HG03066 (cell line): ENCODE data around the gene C11orf97.
"Not testable (repeated sequence)": the region's sequence is repeated elsewhere in the genome, so short reads cannot be mapped to it uniquely, and the experiment has no call there.

Source experiments
- ATAC-seq: cut with Tn5 transposase; IDR thresholded peaks from one replicate; pipeline ENCODE4 v1.9.1; 2021; ENCODE audit warnings: low read depth; ENCODE audit not compliant: unreplicated experiment

The C11orf97 gene

DNA sequence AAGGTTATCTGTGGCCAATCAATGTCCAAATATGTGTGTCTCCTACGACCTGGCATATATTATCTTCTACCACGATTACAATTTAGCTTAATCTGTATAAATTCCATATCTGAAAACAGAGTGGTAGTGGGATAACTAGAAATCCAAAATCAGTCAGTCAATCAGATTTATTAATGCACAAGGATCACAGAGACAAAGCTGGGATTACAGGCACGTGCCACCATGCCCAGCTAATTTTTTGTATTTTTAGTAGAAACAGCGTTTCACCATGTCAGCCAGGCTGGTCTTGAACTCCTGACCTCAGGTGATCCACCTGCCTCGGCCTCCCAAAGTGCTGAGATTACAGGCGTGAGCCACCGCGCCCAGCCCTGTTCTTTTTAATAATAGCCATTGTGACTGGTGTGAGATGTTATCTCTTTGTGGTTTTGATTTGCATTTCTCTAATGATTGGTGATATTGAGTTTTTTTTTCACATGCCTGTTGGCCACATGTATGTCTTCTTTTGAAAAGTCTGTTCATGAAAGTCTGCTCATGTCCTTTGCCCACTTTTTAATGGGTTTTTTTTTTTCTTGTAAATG, 43.6 kb downstream of the C11orf97 start:
- not testable (repeated sequence) for ATAC-seq

DNA sequence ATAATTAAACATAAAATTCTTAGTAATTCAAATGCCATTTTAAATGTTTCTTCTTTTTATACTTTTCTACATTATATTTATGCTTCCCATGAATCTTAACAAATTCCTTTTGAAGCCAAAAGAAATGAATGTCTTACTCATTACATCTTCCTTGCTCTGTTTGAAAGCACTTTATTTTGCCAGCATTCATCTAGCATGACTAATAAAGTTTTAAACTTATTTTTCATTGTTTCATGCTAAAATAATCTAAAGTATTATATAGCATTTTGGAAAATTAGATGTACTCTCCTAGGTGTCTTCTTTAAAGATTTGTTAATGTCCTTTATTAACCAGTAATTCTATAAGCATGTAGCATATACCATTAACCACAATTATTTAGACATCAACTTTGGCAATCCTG, 45.2 kb downstream of the C11orf97 start:
- ATAC-seq, result no peak

- no peak for ATAC-seq
Observed at GRCh38 chr11:94557992-94558391, 45.7 kb downstream of the C11orf97 start.

DNA sequence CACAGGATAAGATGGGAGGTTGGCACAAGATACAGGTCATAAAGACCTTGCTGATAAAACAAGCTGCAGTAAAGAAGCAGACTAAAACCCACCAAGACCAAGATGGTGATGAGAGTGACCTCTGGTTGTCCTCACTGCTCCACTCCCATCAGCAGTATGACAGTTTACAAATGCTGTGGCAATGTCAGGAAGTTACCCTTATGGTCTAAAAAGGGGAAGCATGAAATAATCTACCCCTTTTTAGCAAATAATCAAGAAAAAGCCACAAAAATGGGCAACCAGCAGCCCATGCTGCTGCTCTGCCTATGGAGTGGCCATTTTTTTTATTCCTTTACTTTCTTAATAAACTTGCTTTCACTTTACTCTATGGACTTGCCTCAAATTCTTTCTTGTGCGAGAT, 46.2 kb downstream of the C11orf97 start:
- ATAC-seq, result no peak

- ATAC-seq, result no peak
Observed at GRCh38 chr11:94558932-94559331, 46.7 kb downstream of the C11orf97 start.

DNA sequence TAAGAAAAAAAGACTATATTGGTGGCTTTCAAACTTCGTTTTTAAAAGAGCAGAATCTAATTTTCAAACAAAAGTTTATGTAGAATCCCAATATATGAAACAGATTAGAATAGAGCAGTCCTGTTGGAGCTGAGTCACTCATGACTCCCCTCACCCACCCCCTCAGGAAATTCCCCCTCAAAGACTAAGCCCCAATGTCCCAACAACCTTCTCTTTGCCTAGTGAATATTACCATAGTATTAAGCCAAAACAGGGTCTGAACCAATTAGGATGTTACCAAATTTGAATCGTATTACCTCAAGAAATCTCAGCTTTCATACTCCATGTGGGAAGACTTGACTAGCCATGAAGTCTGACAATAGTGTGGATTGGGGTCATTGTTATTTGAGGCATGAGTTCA, 47.1 kb downstream of the C11orf97 start:
- no peak for ATAC-seq

DNA sequence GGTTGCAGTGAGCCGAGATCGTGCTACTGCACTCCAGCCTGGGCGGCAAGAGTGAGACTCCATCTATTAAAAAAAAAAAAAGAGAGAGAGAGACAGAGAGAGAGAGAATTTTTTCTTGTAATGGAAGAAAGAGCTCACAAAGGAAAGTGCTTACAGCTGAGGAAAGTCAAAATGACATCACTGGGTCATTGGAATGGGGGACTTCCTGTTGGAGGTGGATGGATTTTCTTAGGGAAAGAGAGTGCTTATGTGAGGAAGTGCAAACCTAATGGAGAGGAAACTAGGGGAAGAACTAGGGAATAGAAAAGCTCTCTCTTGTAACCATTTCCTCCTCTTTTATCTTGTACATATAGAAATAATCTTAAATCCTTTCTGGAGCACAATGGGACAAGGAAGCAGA, 48.6 kb downstream of the C11orf97 start:
- no peak for ATAC-seq

GRCh38 chr11:94563176-94563847, 51.1 kb downstream of the C11orf97 start:
- no peak for ATAC-seq

DNA sequence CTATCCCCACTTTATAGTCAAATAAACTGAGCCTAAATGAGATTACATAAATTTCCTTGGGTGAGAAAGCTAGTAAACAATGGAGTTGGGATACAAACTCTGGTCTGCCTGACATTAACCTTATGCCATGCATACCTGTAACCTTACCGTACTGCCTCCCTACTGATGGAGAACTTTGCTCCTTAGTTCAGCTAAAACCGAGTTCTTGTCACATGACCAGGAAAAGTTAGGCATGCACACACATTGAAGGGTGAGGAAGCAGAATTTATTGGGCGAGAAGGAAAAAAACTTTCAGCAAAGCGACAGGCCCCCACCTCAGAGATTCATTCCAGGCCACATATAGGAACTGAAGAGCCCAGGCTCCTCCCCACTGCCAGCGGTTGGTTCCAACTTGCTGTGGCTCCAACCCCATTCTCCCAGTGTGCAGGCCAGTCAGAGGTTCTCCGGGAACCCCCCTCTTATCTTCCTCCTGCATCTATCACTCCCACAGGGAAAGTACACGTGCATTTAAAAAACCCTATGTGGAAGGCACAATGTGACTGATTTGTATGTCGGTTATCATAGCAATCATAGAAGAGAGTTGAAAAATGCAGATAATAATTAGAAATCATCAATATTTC, 51.7 kb downstream of the C11orf97 start:
- ATAC-seq, result no peak

DNA sequence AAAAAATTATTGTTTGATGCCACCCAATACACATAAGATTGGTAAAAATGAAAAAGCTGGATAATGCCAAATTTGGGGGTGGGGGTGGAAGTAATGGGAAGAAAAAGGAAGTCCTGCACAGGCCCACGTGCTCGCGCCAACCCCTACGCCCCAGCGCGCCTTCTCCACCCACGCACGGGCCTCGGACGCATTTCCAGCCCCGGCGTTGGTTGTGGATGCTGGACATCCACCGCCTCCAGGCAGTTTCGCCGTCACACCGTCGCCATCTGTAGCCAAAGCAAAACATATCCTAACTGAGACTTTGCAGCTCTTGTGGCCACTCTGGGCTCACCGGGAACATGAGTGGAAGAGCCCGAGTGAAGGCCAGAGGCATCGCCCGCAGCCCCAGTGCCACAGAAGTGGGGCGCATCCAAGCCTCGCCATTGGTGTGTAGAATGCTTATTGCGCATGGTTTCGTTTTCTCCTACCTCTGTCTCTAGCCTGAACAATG, 55.0 kb downstream of the C11orf97 start, which contains the start of gene PIWIL4:
TSS of gene PIWIL4 (plus strand) at position 188 of the 490 bp plus-strand sequence. CDS start at position 339, 151 bp downstream.
- no peak for ATAC-seq

GRCh38 chr11:94568200-94568599, 55.9 kb downstream of the C11orf97 start:
- no peak for ATAC-seq

DNA sequence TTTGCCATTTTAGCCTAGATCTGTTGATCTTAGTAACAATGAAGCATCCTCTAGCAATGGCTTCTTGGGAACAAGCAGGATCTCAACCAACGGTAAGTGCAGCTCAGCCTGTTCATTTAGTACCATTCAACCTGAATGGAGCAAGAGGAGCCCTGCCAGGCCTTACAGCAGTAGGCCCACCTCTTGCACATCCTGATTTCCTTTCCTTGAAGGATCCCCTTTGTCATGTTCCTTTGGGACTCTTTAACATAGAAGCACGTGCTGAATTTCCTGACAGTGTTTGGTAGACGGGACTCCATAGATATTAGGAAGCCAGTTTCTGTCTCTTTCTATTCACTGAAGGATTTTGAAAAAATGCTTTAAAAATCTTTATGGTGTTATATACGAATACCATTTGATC, 56.5 kb downstream of the C11orf97 start:
- ATAC-seq, result no peak

DNA sequence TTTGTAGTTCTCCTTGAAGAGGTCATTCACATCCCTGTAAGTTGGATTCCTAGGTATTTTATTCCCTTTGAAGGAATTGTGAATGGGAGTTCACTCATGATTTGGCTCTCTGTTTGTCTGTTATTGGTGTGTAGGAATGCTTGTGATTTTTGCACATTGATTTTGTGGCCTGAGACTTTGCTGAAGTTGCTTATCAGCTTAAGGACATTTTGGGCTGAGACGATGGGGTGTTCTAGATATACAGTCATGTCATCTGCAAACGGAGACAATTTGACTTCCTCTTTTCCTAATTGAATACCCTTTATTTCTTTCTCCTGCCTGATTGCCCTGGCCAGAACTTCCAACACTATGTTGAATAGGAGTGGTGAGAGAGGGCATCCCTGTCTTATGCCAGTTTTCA, 60.7 kb downstream of the C11orf97 start:
- not testable (repeated sequence) for ATAC-seq

DNA sequence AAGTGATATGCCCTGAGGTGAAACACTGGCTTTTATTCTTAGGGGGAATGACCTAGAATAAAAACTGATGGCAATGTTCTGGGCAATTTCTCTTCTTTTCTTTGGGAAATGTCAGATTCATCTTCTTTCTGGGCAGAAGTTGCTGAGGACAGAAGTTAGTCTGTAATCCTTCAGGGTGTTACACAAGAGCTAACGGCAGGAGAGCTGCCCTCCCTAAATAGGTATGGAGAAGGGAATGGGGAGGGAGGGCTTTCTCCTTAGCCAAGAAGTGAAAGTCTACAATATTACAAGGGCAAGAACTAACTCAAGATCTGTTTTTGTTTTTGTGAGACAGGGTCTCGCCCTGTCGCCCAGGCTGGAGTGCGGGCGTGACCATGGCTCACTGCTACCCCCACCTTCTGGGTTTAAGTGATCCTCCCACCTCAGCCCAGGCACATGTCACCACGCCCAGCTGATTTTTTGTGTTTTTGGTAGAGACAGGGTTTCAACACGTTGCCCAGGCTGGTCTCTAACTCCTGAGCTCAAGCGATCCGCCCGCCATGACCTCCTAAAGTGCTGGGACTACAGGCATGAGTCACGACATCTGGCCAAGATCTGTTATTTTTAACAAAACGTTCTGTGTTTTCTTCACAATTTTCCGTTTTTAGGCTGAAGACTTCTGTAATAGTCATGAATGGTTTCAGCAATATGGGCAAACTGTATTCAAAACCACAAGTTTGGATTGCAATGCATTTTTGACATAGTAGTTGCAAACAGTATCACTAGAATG, 62.1 kb downstream of the C11orf97 start:
- ATAC-seq, result no peak

GRCh38 chr11:94576306-94576705, 64.0 kb downstream of the C11orf97 start:
- no peak for ATAC-seq

- no peak for ATAC-seq
Observed at GRCh38 chr11:94577841-94578240, 65.6 kb downstream of the C11orf97 start.
